HEK293 (cell line): ENCODE results near the gene HDAC7.

ENCODE experiments used
- CTCF ChIA-PET: fragments of 350-600 bp; formaldehyde crosslinking; extraction: SDS; loops from one replicate; lab custom pipeline; 2021; ENCODE audit warnings: antibody characterized with exemption; lab: Yijun Ruan, JAX
- POLR2A ChIA-PET: fragments of 300-600 bp; formaldehyde crosslinking; extraction: SDS; loops from one replicate; lab custom pipeline; 2020; ENCODE audit warnings: antibody characterized with exemption, inconsistent platforms; lab: Yijun Ruan, JAX
- H3K27ac ChIP-seq: fragments of 200-500 bp; sonication (Bioruptor generic); 2 replicates; pipeline ENCODE4 v1.5.1; 2014; ENCODE audit warnings: low read depth, low read length, control low read depth, inconsistent platforms; ENCODE audit errors: extremely low read depth
- H3K36me3 ChIP-seq, 2 experiments: fragments of 200-500 bp in 1 of 2; sonication (Bioruptor generic) in 1 of 2; 1 replicate in 1 of 2; 2 replicates in 1 of 2; pipeline ENCODE4 v1.5.1; 2014 to 2017; ENCODE audit warnings: inconsistent platforms in 2 of 2, low read length in 2 of 2; ENCODE audit not compliant: control insufficient read depth in 2 of 2, insufficient read depth in 1 of 2
- H3K4me1 ChIP-seq: fragments of 200-500 bp; sonication (Bioruptor generic); 2 replicates; pipeline ENCODE4 v1.5.1; 2014; ENCODE audit warnings: mild to moderate bottlenecking, low read length, inconsistent platforms; ENCODE audit not compliant: control insufficient read depth, insufficient read depth
- H3K4me3 ChIP-seq: 2 replicates; pipeline ENCODE4 v1.5.1; 2011; ENCODE audit warnings: low read depth, mild to moderate bottlenecking, control low read depth, low read length, moderate library complexity
- H3K9me3 ChIP-seq: fragments of 200-500 bp; sonication (Bioruptor generic); 2 replicates; pipeline ENCODE4 v1.5.1; 2014; ENCODE audit warnings: low read depth, low read length, inconsistent platforms; ENCODE audit not compliant: control insufficient read depth, insufficient read depth
- FEZF1 ChIP-seq: fragments of 450-650 bp; formaldehyde crosslinking; IDR thresholded peaks from 2 replicates; pipeline ENCODE4 v1.5.1; 2016; ENCODE audit warnings: missing biosample characterization, missing genetic modification characterization
- HOXA7 ChIP-seq: sonication (generic); formaldehyde crosslinking; IDR thresholded peaks from 2 replicates; pipeline ENCODE4 v1.8.1; 2022; ENCODE audit warnings: missing genetic modification reagents, borderline replicate concordance
- KLF1 ChIP-seq: fragments of 450-650 bp; formaldehyde crosslinking; IDR thresholded peaks from 2 replicates; pipeline ENCODE4 v1.5.1; 2016; ENCODE audit warnings: missing biosample characterization, missing genetic modification characterization
- SP3 ChIP-seq: fragments of 450-650 bp; formaldehyde crosslinking; IDR thresholded peaks from 2 replicates; pipeline ENCODE4 v1.5.1; 2016; ENCODE audit warnings: missing biosample characterization, missing genetic modification characterization
- TRIM28 ChIP-seq: IDR thresholded peaks from 2 replicates; pipeline ENCODE4 v1.6.1; 2011; ENCODE audit warnings: low read length, control low read depth, borderline replicate concordance
- ZBTB20 ChIP-seq: fragments of 450-650 bp; formaldehyde crosslinking; IDR thresholded peaks from 2 replicates; pipeline ENCODE4 v1.5.1; 2016; ENCODE audit warnings: missing biosample characterization, missing genetic modification characterization
- ZBTB8A ChIP-seq: fragments of 450-650 bp; formaldehyde crosslinking; IDR thresholded peaks from 2 replicates; pipeline ENCODE4 v1.5.1; 2016; ENCODE audit warnings: missing biosample characterization, missing genetic modification characterization
- ZNF114 ChIP-seq: fragments of 450-650 bp; formaldehyde crosslinking; IDR thresholded peaks from 2 replicates; pipeline ENCODE4 v1.5.0; 2017; ENCODE audit warnings: missing biosample characterization, missing genetic modification characterization
- ZNF157 ChIP-seq: fragments of 450-650 bp; formaldehyde crosslinking; IDR thresholded peaks from 2 replicates; pipeline ENCODE4 v1.5.1; 2016; ENCODE audit warnings: missing biosample characterization, missing genetic modification characterization
- ZNF341 ChIP-seq: fragments of 450-650 bp; formaldehyde crosslinking; IDR thresholded peaks from 2 replicates; pipeline ENCODE4; 2016; ENCODE audit warnings: low read depth, missing biosample characterization, missing genetic modification characterization
- ZNF501 ChIP-seq: fragments of 450-650 bp; formaldehyde crosslinking; IDR thresholded peaks from 2 replicates; pipeline ENCODE4 v1.5.1; 2016; ENCODE audit warnings: missing biosample characterization, missing genetic modification characterization
- ZNF548 ChIP-seq: fragments of 450-650 bp; formaldehyde crosslinking; IDR thresholded peaks from 2 replicates; pipeline ENCODE4 v1.5.1; 2016; ENCODE audit warnings: missing biosample characterization, missing genetic modification characterization
- ZNF555 ChIP-seq: fragments of 450-650 bp; formaldehyde crosslinking; conservative IDR thresholded peaks from 2 replicates; pipeline ENCODE4 v1.5.1; 2017; ENCODE audit warnings: missing biosample characterization, mild to moderate bottlenecking, missing genetic modification characterization, inconsistent platforms
- ZNF561 ChIP-seq: fragments of 450-650 bp; IDR thresholded peaks from 2 replicates; pipeline ENCODE4 v1.5.1; 2018; ENCODE audit warnings: missing biosample characterization, missing genetic modification characterization, borderline replicate concordance
- ZNF658 ChIP-seq: fragments of 450-650 bp; formaldehyde crosslinking; IDR thresholded peaks from 2 replicates; pipeline ENCODE4; 2016; ENCODE audit warnings: missing biosample characterization, missing genetic modification characterization
- ZNF660 ChIP-seq: fragments of 450-650 bp; IDR thresholded peaks from 2 replicates; pipeline ENCODE4 v1.5.1; 2018; ENCODE audit warnings: missing biosample characterization, mild to moderate bottlenecking, missing genetic modification characterization
- ZNF707 ChIP-seq: fragments of 450-650 bp; formaldehyde crosslinking; IDR thresholded peaks from 2 replicates; pipeline ENCODE4 v1.5.1; 2016; ENCODE audit warnings: missing biosample characterization, missing genetic modification characterization
- ZNF747 ChIP-seq: fragments of 450-650 bp; formaldehyde crosslinking; IDR thresholded peaks from 2 replicates; pipeline ENCODE4 v1.5.1; 2016; ENCODE audit warnings: missing biosample characterization, missing genetic modification characterization
- ZNF830 ChIP-seq: fragments of 450-650 bp; IDR thresholded peaks from 2 replicates; pipeline ENCODE4 v1.5.0; 2018; ENCODE audit warnings: missing biosample characterization, missing genetic modification characterization, low read depth, mild to moderate bottlenecking, moderate library complexity
- TF ChIP-seq, protein P1 (sequence below): fragments of 450-650 bp; IDR thresholded peaks from 2 replicates; pipeline ENCODE4 v1.5.1; 2018; ENCODE audit warnings: missing biosample characterization, mild to moderate bottlenecking, missing genetic modification characterization
- TF ChIP-seq, protein P2 (sequence below): fragments of 450-650 bp; formaldehyde crosslinking; IDR thresholded peaks from 2 replicates; pipeline ENCODE4 v1.5.1; 2016; ENCODE audit warnings: missing biosample characterization, missing genetic modification characterization
- TF ChIP-seq, protein P3 (sequence below): fragments of 450-650 bp; formaldehyde crosslinking; optimal IDR thresholded peaks from 2 replicates; pipeline ENCODE3; 2016; ENCODE audit warnings: missing biosample characterization, mild to moderate bottlenecking, missing genetic modification characterization
- TF ChIP-seq, protein P4 (sequence below): fragments of 450-650 bp; formaldehyde crosslinking; IDR thresholded peaks from 2 replicates; pipeline ENCODE4 v1.5.1; 2017; ENCODE audit warnings: missing biosample characterization, missing genetic modification characterization
- TF ChIP-seq, protein P5 (sequence below): fragments of 450-650 bp; formaldehyde crosslinking; IDR thresholded peaks from 2 replicates; pipeline ENCODE4 v1.5.1; 2016; ENCODE audit warnings: missing biosample characterization, missing genetic modification characterization
- TF ChIP-seq, protein P6 (sequence below): fragments of 450-650 bp; formaldehyde crosslinking; IDR thresholded peaks from 2 replicates; pipeline ENCODE4 v1.5.1; 2016; ENCODE audit warnings: missing biosample characterization, missing genetic modification characterization

Gene HDAC7

DNA sequence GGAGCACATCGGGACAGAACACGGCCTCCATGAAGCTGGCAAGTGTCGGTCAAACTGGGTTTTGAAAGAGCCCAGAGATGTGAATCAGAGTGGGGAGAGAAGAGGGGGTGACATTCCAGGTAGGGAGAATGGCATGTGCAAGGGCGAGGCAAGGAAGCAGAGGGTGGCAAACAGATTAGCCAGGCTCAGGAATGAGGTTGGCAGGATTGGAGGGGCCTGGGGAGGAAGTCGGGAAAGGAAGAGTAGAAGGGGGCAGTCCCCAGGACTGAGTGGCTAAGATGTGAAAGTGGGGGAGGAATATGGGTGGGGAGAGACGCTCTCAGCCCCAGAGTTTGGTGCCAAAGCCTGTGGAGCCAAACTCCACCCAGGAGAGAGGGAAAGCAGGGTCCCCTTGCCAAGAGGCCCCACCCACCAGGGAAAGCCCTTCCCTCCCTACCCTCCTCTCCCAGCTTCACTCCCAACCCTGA, 5.5 kb upstream of the HDAC7 start:
- Histone ChIP-seq H3K4me1 (peaks cover 3% of the 10 kb centered on the region), H3K9me3 (no peaks in the 10 kb centered on the region), H3K27ac (no peak overlapping the region), H3K4me3 (no peak overlapping the region), H3K36me3 (no peaks in the 10 kb centered on the region)
- ChIA-PET CTCF (interaction anchor here (0.6 to 1.2 kb wide), 2 partner anchors 13 to 81 kb away, joined by 3 to 7 read pairs; no protein-coding TSS in a partner anchor), POLR2A (no interaction called here)
- no peak for TF ChIP-seq ZNF548
- TF ChIP-seq, protein P1, sequence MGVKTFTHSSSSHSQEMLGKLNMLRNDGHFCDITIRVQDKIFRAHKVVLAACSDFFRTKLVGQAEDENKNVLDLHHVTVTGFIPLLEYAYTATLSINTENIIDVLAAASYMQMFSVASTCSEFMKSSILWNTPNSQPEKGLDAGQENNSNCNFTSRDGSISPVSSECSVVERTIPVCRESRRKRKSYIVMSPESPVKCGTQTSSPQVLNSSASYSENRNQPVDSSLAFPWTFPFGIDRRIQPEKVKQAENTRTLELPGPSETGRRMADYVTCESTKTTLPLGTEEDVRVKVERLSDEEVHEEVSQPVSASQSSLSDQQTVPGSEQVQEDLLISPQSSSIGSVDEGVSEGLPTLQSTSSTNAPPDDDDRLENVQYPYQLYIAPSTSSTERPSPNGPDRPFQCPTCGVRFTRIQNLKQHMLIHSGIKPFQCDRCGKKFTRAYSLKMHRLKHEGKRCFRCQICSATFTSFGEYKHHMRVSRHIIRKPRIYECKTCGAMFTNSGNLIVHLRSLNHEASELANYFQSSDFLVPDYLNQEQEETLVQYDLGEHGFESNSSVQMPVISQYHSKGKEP, result no peak
- TF ChIP-seq ZNF114 (tag by site-specific recombination), result no peak
- TF ChIP-seq, protein P2, sequence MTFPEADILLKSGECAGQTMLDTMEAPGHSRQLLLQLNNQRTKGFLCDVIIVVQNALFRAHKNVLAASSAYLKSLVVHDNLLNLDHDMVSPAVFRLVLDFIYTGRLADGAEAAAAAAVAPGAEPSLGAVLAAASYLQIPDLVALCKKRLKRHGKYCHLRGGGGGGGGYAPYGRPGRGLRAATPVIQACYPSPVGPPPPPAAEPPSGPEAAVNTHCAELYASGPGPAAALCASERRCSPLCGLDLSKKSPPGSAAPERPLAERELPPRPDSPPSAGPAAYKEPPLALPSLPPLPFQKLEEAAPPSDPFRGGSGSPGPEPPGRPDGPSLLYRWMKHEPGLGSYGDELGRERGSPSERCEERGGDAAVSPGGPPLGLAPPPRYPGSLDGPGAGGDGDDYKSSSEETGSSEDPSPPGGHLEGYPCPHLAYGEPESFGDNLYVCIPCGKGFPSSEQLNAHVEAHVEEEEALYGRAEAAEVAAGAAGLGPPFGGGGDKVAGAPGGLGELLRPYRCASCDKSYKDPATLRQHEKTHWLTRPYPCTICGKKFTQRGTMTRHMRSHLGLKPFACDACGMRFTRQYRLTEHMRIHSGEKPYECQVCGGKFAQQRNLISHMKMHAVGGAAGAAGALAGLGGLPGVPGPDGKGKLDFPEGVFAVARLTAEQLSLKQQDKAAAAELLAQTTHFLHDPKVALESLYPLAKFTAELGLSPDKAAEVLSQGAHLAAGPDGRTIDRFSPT (tag by site-specific recombination), result no peak
- TF ChIP-seq HOXA7 (CRISPR knock-in tag), result no peak
- TF ChIP-seq KLF1 (tag by site-specific recombination), result 0 out of 2 replicates have a peak, but pooled peaks have one; percentile 27
- no peak for TF ChIP-seq ZNF501 (tag by site-specific recombination)
- TF ChIP-seq, protein P3, sequence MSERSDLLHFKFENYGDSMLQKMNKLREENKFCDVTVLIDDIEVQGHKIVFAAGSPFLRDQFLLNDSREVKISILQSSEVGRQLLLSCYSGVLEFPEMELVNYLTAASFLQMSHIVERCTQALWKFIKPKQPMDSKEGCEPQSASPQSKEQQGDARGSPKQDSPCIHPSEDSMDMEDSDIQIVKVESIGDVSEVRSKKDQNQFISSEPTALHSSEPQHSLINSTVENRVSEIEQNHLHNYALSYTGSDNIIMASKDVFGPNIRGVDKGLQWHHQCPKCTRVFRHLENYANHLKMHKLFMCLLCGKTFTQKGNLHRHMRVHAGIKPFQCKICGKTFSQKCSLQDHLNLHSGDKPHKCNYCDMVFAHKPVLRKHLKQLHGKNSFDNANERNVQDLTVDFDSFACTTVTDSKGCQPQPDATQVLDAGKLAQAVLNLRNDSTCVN, result no peak
- no peak for TF ChIP-seq ZNF747
- no peak for TF ChIP-seq ZNF660 (tag by site-specific recombination)
- TF ChIP-seq FEZF1 (tag by site-specific recombination), result no peak
- no peak for TF ChIP-seq ZNF555
- 0 out of 2 replicates have a peak, but pooled peaks have one; percentile 10 for TF ChIP-seq SP3 (tag by site-specific recombination)
- peak; percentile 26; the same call in 1 of the 2 replicates for TF ChIP-seq ZBTB20
- TF ChIP-seq ZNF341 (tag by site-specific recombination), result peak; percentile 78
- TF ChIP-seq, protein P4, sequence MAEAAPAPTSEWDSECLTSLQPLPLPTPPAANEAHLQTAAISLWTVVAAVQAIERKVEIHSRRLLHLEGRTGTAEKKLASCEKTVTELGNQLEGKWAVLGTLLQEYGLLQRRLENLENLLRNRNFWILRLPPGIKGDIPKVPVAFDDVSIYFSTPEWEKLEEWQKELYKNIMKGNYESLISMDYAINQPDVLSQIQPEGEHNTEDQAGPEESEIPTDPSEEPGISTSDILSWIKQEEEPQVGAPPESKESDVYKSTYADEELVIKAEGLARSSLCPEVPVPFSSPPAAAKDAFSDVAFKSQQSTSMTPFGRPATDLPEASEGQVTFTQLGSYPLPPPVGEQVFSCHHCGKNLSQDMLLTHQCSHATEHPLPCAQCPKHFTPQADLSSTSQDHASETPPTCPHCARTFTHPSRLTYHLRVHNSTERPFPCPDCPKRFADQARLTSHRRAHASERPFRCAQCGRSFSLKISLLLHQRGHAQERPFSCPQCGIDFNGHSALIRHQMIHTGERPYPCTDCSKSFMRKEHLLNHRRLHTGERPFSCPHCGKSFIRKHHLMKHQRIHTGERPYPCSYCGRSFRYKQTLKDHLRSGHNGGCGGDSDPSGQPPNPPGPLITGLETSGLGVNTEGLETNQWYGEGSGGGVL (tag by site-specific recombination), result peak; percentile 81

DNA sequence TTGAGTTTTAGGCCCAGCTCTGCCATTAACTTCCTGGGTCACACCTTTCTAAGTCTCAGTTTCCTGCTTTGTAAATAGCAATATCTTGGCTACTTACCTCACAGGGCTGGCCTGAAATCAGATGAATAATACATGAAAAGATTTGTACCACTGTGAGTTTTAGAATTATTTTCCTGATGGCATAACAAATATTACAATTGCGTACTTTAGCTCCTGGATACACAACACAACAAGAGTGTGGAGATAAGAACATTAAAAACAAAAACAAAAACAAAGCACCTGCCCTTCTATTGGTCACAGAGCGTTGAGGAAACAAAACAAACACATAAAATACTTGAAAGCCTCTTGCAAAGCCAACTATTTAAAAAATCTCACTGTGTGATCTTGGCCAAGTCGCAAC, 4.9 kb upstream of the HDAC7 start:
- no peaks in the 10 kb centered on the region for H3K9me3 ChIP-seq
- peaks cover 3% of the 10 kb centered on the region for H3K4me1 ChIP-seq
- ChIA-PET POLR2A (no interaction called here), CTCF (interaction anchor here (0.6 to 1.3 kb wide), 3 partner anchors 11 to 80 kb away, joined by 3 to 7 read pairs (median 6); no protein-coding TSS in a partner anchor)
- H3K4me3 ChIP-seq, result no peak overlapping the region
- H3K36me3 ChIP-seq, result no peaks in the 10 kb centered on the region
- no peak overlapping the region for H3K27ac ChIP-seq
- TF ChIP-seq ZNF830 (no peak), ZNF658 (no peak), ZNF707 (tag by site-specific recombination) (no peak), TRIM28 (no peak), ZNF157 (no peak), ZBTB8A (tag by site-specific recombination) (no peak), ZNF561 (no peak)
- TF ChIP-seq, protein P5, sequence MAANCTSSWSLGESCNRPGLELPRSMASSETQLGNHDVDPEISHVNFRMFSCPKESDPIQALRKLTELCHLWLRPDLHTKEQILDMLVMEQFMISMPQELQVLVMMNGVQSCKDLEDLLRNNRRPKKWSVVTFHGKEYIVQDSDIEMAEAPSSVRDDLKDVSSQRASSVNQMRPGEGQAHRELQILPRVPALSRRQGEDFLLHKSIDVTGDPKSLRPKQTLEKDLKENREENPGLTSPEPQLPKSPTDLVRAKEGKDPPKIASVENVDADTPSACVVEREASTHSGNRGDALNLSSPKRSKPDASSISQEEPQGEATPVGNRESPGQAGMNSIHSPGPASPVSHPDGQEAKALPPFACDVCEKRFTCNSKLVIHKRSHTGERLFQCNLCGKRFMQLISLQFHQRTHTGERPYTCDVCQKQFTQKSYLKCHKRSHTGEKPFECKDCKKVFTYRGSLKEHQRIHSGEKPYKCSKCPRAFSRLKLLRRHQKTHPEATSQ (tag by site-specific recombination), result no peak
- TF ChIP-seq, protein P6, sequence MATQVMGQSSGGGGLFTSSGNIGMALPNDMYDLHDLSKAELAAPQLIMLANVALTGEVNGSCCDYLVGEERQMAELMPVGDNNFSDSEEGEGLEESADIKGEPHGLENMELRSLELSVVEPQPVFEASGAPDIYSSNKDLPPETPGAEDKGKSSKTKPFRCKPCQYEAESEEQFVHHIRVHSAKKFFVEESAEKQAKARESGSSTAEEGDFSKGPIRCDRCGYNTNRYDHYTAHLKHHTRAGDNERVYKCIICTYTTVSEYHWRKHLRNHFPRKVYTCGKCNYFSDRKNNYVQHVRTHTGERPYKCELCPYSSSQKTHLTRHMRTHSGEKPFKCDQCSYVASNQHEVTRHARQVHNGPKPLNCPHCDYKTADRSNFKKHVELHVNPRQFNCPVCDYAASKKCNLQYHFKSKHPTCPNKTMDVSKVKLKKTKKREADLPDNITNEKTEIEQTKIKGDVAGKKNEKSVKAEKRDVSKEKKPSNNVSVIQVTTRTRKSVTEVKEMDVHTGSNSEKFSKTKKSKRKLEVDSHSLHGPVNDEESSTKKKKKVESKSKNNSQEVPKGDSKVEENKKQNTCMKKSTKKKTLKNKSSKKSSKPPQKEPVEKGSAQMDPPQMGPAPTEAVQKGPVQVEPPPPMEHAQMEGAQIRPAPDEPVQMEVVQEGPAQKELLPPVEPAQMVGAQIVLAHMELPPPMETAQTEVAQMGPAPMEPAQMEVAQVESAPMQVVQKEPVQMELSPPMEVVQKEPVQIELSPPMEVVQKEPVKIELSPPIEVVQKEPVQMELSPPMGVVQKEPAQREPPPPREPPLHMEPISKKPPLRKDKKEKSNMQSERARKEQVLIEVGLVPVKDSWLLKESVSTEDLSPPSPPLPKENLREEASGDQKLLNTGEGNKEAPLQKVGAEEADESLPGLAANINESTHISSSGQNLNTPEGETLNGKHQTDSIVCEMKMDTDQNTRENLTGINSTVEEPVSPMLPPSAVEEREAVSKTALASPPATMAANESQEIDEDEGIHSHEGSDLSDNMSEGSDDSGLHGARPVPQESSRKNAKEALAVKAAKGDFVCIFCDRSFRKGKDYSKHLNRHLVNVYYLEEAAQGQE, result no peak
